M059J (cell line): ENCODE data around the gene EFNA5. TPM values are rescaled to one million over a fixed set of nuclear protein-coding genes. Genes with fewer than 3 reads are reported as not detected.

ENCODE experiments used
- DNase-seq: peaks from one replicate; pipeline ENCODE4 v3.0.0-alpha.2; 2012; ENCODE audit warnings: low read depth
- total RNA-seq: library from RNA; depleted of rRNA; stranded (reverse); fragments of >200 nt; shearing (Covaris generic); gene quantifications from 2 replicates; pipeline ENCODE4 v1.2.3, GENCODE V29; 2014

The EFNA5 gene
- total RNA-seq, 1 experiment from 2014 or later, result 2.5 TPM

- DNase-seq, result no peak
Observed at GRCh38 chr5:107393851-107394250, 276.9 kb downstream of the EFNA5 start.

GRCh38 chr5:107391787-107392186 lies 278.9 kb downstream of the EFNA5 start:
- DNase-seq, result no peak

- DNase-seq, result no peak
Observed at GRCh38 chr5:107389775-107390148, 281.0 kb downstream of the EFNA5 start.

GRCh38 chr5:107389130-107389774 lies 281.5 kb downstream of the EFNA5 start:
- DNase-seq, result peak; percentile 86

GRCh38 chr5:107388141-107388861 lies 282.4 kb downstream of the EFNA5 start:
- peak; percentile 72 for DNase-seq

GRCh38 chr5:107387526-107388140 lies 283.1 kb downstream of the EFNA5 start:
- DNase-seq, result no peak

- no peak for DNase-seq
Observed at GRCh38 chr5:107385708-107386107, 285.0 kb downstream of the EFNA5 start.

- DNase-seq, result no peak
Observed at GRCh38 chr5:107384256-107384655, 286.5 kb downstream of the EFNA5 start.

GRCh38 chr5:107383414-107383813 lies 287.3 kb downstream of the EFNA5 start:
- no peak for DNase-seq

GRCh38 chr5:107381189-107381856 lies 289.4 kb downstream of the EFNA5 start:
- DNase-seq, result peak; percentile 86

GRCh38 chr5:107380654-107381053 lies 290.1 kb downstream of the EFNA5 start:
- DNase-seq, result no peak

- DNase-seq, result peak; percentile 42
Observed at GRCh38 chr5:107378218-107378899, 292.4 kb downstream of the EFNA5 start.

- DNase-seq, result no peak
Observed at GRCh38 chr5:107377277-107377609, 293.5 kb downstream of the EFNA5 start.

- no peak for DNase-seq
Observed at GRCh38 chr5:107376546-107377276, 294.0 kb downstream of the EFNA5 start.

GRCh38 chr5:107373549-107374263 lies 297.0 kb downstream of the EFNA5 start:
- DNase-seq, result no peak

GRCh38 chr5:107372723-107373450 lies 297.9 kb downstream of the EFNA5 start:
- DNase-seq, result no peak

- no peak for DNase-seq
Observed at GRCh38 chr5:107370396-107370968, 300.3 kb downstream of the EFNA5 start.

- no peak for DNase-seq
Observed at GRCh38 chr5:107369622-107370021, 301.1 kb downstream of the EFNA5 start.

GRCh38 chr5:107368615-107369014 lies 302.1 kb downstream of the EFNA5 start:
- DNase-seq, result no peak

- no peak for DNase-seq
Observed at GRCh38 chr5:107367939-107368338, 302.8 kb downstream of the EFNA5 start.
